Mesendoderm (in vitro differentiated cells): ENCODE results near the gene SUGCT.

Experiments used
- DNase-seq: peaks from one replicate; pipeline ENCODE4 v3.0.0; 2013
- H2AK5ac ChIP-seq: 2 replicates; pipeline ENCODE4 v1.6.1; 2013; ENCODE audit warnings: low read length, inconsistent platforms
- H2BK120ac ChIP-seq: 2 replicates; pipeline ENCODE4 v1.6.1; 2013; ENCODE audit warnings: low read depth, mild to moderate bottlenecking, low read length, moderate library complexity, mixed read lengths
- H2BK15ac ChIP-seq: replicated peaks from 2 replicates; pipeline ENCODE4 v1.6.1; 2013; ENCODE audit warnings: low read depth, mild to moderate bottlenecking, moderate library complexity
- H2BK5ac ChIP-seq: 2 replicates; pipeline ENCODE4 v1.6.1; 2013; ENCODE audit warnings: low read length, inconsistent platforms
- H3K18ac ChIP-seq: 2 replicates; pipeline ENCODE4 v1.6.1; 2013; ENCODE audit warnings: mild to moderate bottlenecking, low read length, mixed read lengths
- H3K23ac ChIP-seq: one replicate; pipeline ENCODE4 v1.6.1; 2013; ENCODE audit warnings: low read length
- H3K27ac ChIP-seq: 2 replicates; pipeline ENCODE4 v1.5.1; 2013; ENCODE audit warnings: low read depth, mild to moderate bottlenecking, inconsistent platforms, low read length, moderate library complexity
- H3K27me3 ChIP-seq: 2 replicates; pipeline ENCODE4 v1.6.1; 2013; ENCODE audit warnings: low read length, control low read depth, mild to moderate bottlenecking, inconsistent platforms; ENCODE audit not compliant: insufficient read depth, poor library complexity
- H3K36me3 ChIP-seq: 2 replicates; pipeline ENCODE4 v1.6.1; 2013; ENCODE audit warnings: low read length, inconsistent platforms; ENCODE audit not compliant: control insufficient read depth, insufficient read depth
- H3K4ac ChIP-seq: one replicate; pipeline ENCODE4 v1.6.1; 2013; ENCODE audit warnings: low read depth, mild to moderate bottlenecking, low read length, moderate library complexity
- H3K4me1 ChIP-seq: 2 replicates; pipeline ENCODE4 v1.6.1; 2013; ENCODE audit warnings: low read depth, low read length, inconsistent platforms; ENCODE audit not compliant: control insufficient read depth
- H3K4me2 ChIP-seq: 2 replicates; pipeline ENCODE4 v1.6.1; 2013; ENCODE audit warnings: low read length
- H3K4me3 ChIP-seq: 2 replicates; pipeline ENCODE4 v1.5.1; 2013; ENCODE audit warnings: mild to moderate bottlenecking, low read length
- H3K56ac ChIP-seq: one replicate; pipeline ENCODE4 v1.6.1; 2013; ENCODE audit warnings: low read length
- H3K79me1 ChIP-seq: 2 replicates; pipeline ENCODE4 v1.6.1; 2013; ENCODE audit warnings: low read length, inconsistent platforms
- H3K79me2 ChIP-seq: 2 replicates; pipeline ENCODE4 v1.6.1; 2013; ENCODE audit warnings: mild to moderate bottlenecking, low read length; ENCODE audit not compliant: control insufficient read depth, insufficient read depth
- H3K9ac ChIP-seq: 2 replicates; pipeline ENCODE4 v1.6.1; 2013; ENCODE audit warnings: low read length, inconsistent platforms
- H4K5ac ChIP-seq: one replicate; pipeline ENCODE4 v1.6.1; 2013; ENCODE audit warnings: low read length
- H4K8ac ChIP-seq: one replicate; pipeline ENCODE4 v1.6.1; 2013; ENCODE audit warnings: low read depth, mild to moderate bottlenecking, control low read depth, low read length, moderate library complexity
- WGBS: extraction: QIAGEN DNeasy Blood & Tissue Kit; methylation state at CpG from one replicate; pipeline ENCODE4 v1.1.7; 2013; ENCODE audit warnings: low lambda C conversion rate, missing lambda C conversion rate; ENCODE audit not compliant: insufficient coverage; ENCODE audit errors: extremely low coverage; 5-methylcytosine and 5-hydroxymethylcytosine counted together

Gene SUGCT

DNA sequence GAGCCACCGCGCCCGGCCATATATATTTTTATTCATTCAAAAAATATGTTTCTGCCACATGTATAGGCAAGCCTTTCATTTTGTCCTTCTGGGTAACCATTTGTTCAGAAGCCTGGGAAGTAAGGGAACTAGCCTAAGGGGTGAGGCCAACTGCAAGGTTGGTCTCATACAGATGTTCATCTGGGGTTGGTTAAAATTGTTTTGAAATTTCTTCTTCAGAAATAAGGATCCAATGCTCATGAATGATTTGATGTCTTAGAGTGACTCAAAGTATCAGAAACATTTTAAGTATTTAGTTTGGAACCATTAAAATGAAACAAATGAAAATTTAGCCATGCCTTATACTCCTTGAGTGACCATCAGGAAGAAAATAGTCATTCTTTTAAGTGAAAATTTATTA, 397.2 kb downstream of the SUGCT start:
- no peak overlapping the region for H3K56ac ChIP-seq
- H3K36me3 ChIP-seq: no peaks in the 10 kb centered on the region
- no peak overlapping the region for H2AK5ac ChIP-seq
- H3K4me2 ChIP-seq: no peak overlapping the region
- no peak overlapping the region for H2BK15ac ChIP-seq
- H4K5ac ChIP-seq: no peak overlapping the region
- H4K8ac ChIP-seq: no peak overlapping the region
- no CpG with 5 or more reads among the region's 3 CpGs for WGBS
- no peak for DNase-seq
- H3K18ac ChIP-seq: no peak overlapping the region
- H3K27ac ChIP-seq: no peak overlapping the region
- no peaks in the 10 kb centered on the region for H3K27me3 ChIP-seq
- H2BK120ac ChIP-seq: no peak overlapping the region
- H3K4me3 ChIP-seq: no peak overlapping the region
- H3K4me1 ChIP-seq: no peaks in the 10 kb centered on the region
- no peak overlapping the region for H3K23ac ChIP-seq
- no peaks in the 10 kb centered on the region for H3K79me1 ChIP-seq
- no peak overlapping the region for H3K4ac ChIP-seq
- H2BK5ac ChIP-seq: no peak overlapping the region
- H3K9ac ChIP-seq: no peak overlapping the region
- H3K79me2 ChIP-seq: no peaks in the 10 kb centered on the region

DNA sequence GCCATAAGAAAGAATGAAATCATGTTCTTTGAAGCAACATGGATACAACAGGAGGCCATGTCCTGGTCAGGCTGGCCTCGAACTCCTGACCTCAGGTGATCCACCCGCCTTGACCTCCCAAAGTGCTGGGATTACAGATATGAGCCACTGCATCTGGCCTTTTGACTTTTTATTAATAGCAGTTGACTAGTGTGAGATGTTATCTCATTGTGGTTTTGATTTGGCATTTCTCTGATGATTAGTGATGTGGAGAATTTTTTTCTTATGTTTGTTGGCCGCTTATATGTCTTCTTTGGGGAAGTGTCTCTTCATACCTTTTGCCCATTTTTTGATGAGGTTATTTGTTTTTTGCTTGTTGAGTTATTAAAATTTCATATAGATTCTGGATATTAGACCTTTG, 400.9 kb downstream of the SUGCT start:
- no peak overlapping the region for H3K18ac ChIP-seq
- H3K9ac ChIP-seq: no peak overlapping the region
- no peak overlapping the region for H3K56ac ChIP-seq
- no peak overlapping the region for H3K27ac ChIP-seq
- H3K4me1 ChIP-seq: no peaks in the 10 kb centered on the region
- no peak overlapping the region for H2BK120ac ChIP-seq
- no peak overlapping the region for H3K4ac ChIP-seq
- H3K4me3 ChIP-seq: no peak overlapping the region
- no peak overlapping the region for H2AK5ac ChIP-seq
- H3K23ac ChIP-seq: no peak overlapping the region
- no peak for DNase-seq
- H3K79me1 ChIP-seq: no peaks in the 10 kb centered on the region
- no peak overlapping the region for H2BK15ac ChIP-seq
- H3K79me2 ChIP-seq: no peaks in the 10 kb centered on the region
- WGBS: no CpG with 5 or more reads among the region's 3 CpGs
- H3K36me3 ChIP-seq: no peaks in the 10 kb centered on the region
- H4K5ac ChIP-seq: no peak overlapping the region
- no peak overlapping the region for H3K4me2 ChIP-seq
- H2BK5ac ChIP-seq: no peak overlapping the region
- no peaks in the 10 kb centered on the region for H3K27me3 ChIP-seq
- H4K8ac ChIP-seq: no peak overlapping the region

DNA sequence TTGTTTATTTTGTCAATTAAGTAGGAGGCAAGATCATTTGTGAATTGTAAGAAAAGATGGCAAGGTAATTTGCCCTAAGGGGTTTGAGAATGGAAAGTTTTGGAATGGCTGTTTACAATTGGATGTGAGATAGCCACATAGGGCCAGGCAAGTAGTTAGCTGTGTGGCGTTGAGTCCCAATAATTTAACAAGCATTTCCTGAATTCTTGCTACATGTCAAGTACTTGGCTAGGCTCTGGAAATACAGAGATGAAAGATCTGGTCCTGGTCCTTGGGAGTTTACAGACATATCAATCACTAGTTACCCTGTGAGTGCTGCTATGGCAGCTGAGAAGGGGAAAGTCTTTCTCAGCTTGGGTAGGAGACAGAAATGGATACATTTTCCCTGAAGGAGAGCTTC, 401.6 kb downstream of the SUGCT start:
- Histone ChIP-seq H2AK5ac (no peak overlapping the region), H3K4me2 (no peak overlapping the region), H3K4ac (no peak overlapping the region), H2BK5ac (no peak overlapping the region), H3K36me3 (no peaks in the 10 kb centered on the region), H4K5ac (no peak overlapping the region), H3K23ac (no peak overlapping the region), H2BK15ac (no peak overlapping the region), H3K4me3 (no peak overlapping the region), H3K18ac (no peak overlapping the region), H4K8ac (no peak overlapping the region), H3K27me3 (no peaks in the 10 kb centered on the region), H3K9ac (no peak overlapping the region), H3K56ac (no peak overlapping the region), H3K79me2 (no peaks in the 10 kb centered on the region), H3K79me1 (no peaks in the 10 kb centered on the region), H3K4me1 (no peaks in the 10 kb centered on the region), H2BK120ac (no peak overlapping the region), H3K27ac (no peak overlapping the region)
- peak; percentile 29 for DNase-seq
- no CpG with 5 or more reads among the region's 1 CpG for WGBS

DNA sequence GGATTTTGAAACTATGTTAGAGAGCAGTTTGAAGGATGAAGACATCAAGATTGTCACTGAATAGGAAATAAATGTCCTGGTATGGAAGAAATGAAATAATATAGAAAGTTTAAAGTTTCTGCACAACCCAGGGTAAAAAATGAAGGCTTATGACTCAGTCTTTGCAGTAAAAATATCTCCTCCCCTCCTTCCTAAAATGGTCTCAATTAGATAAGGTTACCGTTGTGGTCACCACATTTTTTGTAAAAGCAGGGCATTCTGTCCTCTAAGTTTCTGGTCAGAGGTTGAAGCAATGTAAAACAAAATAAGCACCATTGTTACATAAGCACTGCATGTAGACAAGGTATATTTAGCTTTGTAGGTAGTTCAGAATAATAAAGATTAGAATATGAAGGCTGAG, 403.5 kb downstream of the SUGCT start:
- Histone ChIP-seq H2BK5ac (no peak overlapping the region), H3K79me1 (no peaks in the 10 kb centered on the region), H3K4me1 (no peaks in the 10 kb centered on the region), H3K56ac (no peak overlapping the region), H2BK120ac (no peak overlapping the region), H3K4ac (no peak overlapping the region), H3K23ac (no peak overlapping the region), H3K27me3 (no peaks in the 10 kb centered on the region), H4K5ac (no peak overlapping the region), H2BK15ac (no peak overlapping the region), H3K4me2 (no peak overlapping the region), H3K27ac (no peak overlapping the region), H3K36me3 (no peaks in the 10 kb centered on the region), H4K8ac (no peak overlapping the region), H2AK5ac (no peak overlapping the region), H3K18ac (no peak overlapping the region), H3K79me2 (no peaks in the 10 kb centered on the region), H3K4me3 (no peak overlapping the region), H3K9ac (no peak overlapping the region)
- no peak for DNase-seq
- no CpG with 5 or more reads among the region's 1 CpG for WGBS

DNA sequence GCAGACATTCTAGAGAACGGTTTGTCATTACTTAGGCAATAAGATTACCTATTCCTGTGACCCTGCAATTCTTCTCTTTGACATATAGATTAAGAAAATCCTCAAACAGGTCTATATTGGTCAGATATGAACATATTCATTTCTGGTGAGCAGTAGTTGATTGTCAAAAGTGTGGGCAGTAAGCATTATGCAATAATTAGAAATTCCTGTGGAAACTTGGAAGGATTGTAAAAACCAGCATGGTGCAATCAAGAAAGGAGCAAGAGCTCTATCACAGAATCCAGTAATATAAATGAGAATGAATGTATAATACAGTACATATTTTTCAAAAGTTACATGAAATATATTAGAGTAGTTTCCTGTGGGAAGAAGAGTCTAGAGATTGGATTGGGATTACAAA, 406.5 kb downstream of the SUGCT start:
- no CpG with 5 or more reads among the region's 1 CpG for WGBS
- no peak overlapping the region for H3K4me3 ChIP-seq

DNA sequence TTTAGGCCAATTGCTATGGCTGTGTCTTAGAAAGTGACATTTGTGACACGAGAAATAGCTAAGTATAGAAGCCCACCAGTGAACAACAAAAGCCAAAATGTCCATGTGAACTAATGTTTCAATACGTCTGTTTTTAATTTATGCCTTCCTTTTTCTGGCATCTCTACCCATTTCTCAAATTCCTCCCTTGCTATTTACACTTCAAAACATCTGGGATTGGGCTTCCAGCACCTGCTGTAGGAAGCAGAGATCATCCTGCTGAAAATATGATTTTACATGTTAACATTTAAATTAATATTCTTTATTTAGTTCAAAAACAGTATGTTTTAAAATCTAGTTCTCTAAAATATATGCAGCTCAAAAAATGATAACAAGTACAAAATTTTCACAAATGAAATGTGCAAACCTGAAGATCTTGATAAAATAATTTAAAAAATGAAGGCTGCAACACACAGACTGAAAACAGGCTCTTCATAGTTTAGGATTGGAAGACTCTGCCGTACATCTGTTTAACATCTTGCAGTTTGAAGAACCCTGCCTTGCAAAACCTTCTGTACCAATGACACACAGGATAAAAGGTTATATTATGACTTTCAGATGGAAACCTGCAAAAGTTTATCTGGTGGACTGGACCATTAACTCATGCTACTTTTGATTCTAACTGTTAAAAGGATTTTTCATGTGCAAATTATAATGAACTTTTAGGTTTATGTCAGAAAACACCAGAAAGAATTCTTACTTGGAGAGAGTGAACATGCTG, 408.4 kb downstream of the SUGCT start:
- H3K79me1 ChIP-seq: no peaks in the 10 kb centered on the region
- H2BK120ac ChIP-seq: no peak overlapping the region
- no peak overlapping the region for H3K23ac ChIP-seq
- no peak overlapping the region for H4K5ac ChIP-seq
- H2BK5ac ChIP-seq: no peak overlapping the region
- no peak overlapping the region for H3K27ac ChIP-seq
- no peaks in the 10 kb centered on the region for H3K79me2 ChIP-seq
- H3K18ac ChIP-seq: no peak overlapping the region
- H3K36me3 ChIP-seq: no peaks in the 10 kb centered on the region
- no CpG with 5 or more reads among the region's 3 CpGs for WGBS
- DNase-seq: no peak
- H3K4me2 ChIP-seq: no peak overlapping the region
- no peak overlapping the region for H3K9ac ChIP-seq
- no peaks in the 10 kb centered on the region for H3K4me1 ChIP-seq
- no peak overlapping the region for H3K56ac ChIP-seq
- no peak overlapping the region for H2BK15ac ChIP-seq
- H2AK5ac ChIP-seq: no peak overlapping the region
- H3K4ac ChIP-seq: no peak overlapping the region
- no peak overlapping the region for H4K8ac ChIP-seq
- H3K27me3 ChIP-seq: no peaks in the 10 kb centered on the region
- H3K4me3 ChIP-seq: no peak overlapping the region

More for the DNA sequence above, 406.5 kb downstream of the SUGCT start:
- H4K8ac ChIP-seq: no peak overlapping the region
- H3K23ac ChIP-seq: no peak overlapping the region
- H2AK5ac ChIP-seq: no peak overlapping the region
- H2BK15ac ChIP-seq: no peak overlapping the region
- DNase-seq: no peak
- H3K27me3 ChIP-seq: no peaks in the 10 kb centered on the region
- no peak overlapping the region for H2BK120ac ChIP-seq
- no peaks in the 10 kb centered on the region for H3K36me3 ChIP-seq
- H3K79me1 ChIP-seq: no peaks in the 10 kb centered on the region
- no peaks in the 10 kb centered on the region for H3K79me2 ChIP-seq
- H3K56ac ChIP-seq: no peak overlapping the region
- H3K4me2 ChIP-seq: no peak overlapping the region
- no peak overlapping the region for H3K9ac ChIP-seq
- no peak overlapping the region for H3K27ac ChIP-seq
- no peak overlapping the region for H4K5ac ChIP-seq
- H3K18ac ChIP-seq: no peak overlapping the region
- no peaks in the 10 kb centered on the region for H3K4me1 ChIP-seq
- H3K4ac ChIP-seq: no peak overlapping the region
- H2BK5ac ChIP-seq: no peak overlapping the region
